Measurements from ENCODE around the gene RNF123. TPM values are rescaled to one million over a fixed set of nuclear protein-coding genes. Genes with fewer than 3 reads are reported as not detected.

The RNF123 gene
- total RNA-seq, 6 experiments from 2014 or later: 35.3 to 44.2 (median 39.8) TPM

DNA sequence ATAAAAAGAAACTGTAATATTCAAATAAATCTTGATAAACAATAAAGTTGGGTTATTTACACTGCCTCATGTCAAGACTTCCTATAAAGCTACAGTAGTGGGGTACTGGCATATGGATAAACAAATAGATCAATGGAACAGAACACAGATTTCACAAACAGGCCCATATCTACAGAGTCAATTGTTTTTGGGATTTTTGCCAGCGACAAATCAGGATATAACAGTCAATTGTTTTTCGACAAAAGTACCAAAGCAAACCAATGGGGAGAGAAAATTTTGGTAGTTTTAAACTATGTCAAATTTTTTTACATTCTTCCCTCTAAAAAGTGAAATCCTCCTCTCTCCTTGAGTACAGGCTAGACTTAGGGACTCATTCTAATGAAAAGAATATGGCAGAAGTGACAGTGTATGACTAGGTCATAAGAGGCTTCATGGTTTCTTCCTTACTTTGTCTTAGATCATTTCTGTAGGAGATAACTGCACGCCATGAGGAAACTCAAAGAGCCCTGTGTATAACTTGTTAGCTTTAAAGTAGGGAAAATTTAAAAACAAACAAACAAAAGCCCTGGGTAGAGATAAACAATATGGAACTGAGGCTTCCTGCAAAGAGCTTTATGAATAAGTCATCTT lies 80.0 kb downstream of the RNF123 start:
- TF ChIP-seq, protein P1, sequence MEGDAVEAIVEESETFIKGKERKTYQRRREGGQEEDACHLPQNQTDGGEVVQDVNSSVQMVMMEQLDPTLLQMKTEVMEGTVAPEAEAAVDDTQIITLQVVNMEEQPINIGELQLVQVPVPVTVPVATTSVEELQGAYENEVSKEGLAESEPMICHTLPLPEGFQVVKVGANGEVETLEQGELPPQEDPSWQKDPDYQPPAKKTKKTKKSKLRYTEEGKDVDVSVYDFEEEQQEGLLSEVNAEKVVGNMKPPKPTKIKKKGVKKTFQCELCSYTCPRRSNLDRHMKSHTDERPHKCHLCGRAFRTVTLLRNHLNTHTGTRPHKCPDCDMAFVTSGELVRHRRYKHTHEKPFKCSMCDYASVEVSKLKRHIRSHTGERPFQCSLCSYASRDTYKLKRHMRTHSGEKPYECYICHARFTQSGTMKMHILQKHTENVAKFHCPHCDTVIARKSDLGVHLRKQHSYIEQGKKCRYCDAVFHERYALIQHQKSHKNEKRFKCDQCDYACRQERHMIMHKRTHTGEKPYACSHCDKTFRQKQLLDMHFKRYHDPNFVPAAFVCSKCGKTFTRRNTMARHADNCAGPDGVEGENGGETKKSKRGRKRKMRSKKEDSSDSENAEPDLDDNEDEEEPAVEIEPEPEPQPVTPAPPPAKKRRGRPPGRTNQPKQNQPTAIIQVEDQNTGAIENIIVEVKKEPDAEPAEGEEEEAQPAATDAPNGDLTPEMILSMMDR (IDR thresholded peaks at IDR 0.05): no peak
- no peaks in the 10 kb centered on the region for H3K27me3 Mint-ChIP-seq (ENCODE audit: insufficient read depth)
- no peak overlapping the region for H3K4me3 Mint-ChIP-seq
- H3K36me3 Mint-ChIP-seq (ENCODE audit: low read depth): peaks cover 16% of the 10 kb centered on the region
- peak; percentile 12 for DNase-seq
- H3K27ac Mint-ChIP-seq: peak overlapping the region; percentile 32; the same call in 1 of the 2 replicates
- H3K4me1 Mint-ChIP-seq (ENCODE audit: low read depth): peaks cover 22% of the 10 kb centered on the region
- no peaks in the 10 kb centered on the region for H3K9me3 Mint-ChIP-seq

DNA sequence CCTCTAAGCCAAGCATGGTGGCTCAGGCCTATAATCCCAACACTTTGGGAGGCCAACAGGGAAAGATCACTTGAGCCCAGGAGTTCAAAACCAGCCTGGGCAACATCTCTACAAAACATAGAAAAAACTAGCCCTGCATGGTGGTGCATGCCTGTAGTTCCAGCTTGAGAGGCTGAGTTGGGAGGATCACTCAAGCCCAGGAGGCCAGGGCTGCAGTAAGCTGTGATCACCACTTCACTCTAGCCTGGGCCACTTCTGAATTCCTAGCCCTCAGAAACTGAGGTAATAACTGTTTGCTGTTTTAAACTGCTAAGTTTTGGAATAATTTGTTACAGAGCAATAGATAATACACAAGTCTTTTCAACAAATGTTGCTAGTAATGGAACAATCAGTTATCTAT lies 80.6 kb downstream of the RNF123 start:
- DNase-seq: no peak
- H3K9me3 Mint-ChIP-seq: no peaks in the 10 kb centered on the region
- no peak overlapping the region for H3K4me3 Mint-ChIP-seq
- H3K27me3 Mint-ChIP-seq (ENCODE audit: insufficient read depth): no peaks in the 10 kb centered on the region
- peaks cover 28% of the 10 kb centered on the region for H3K4me1 Mint-ChIP-seq (ENCODE audit: low read depth)
- TF ChIP-seq, protein P1 (IDR thresholded peaks at IDR 0.05): no peak
- peaks cover 11% of the 10 kb centered on the region for H3K36me3 Mint-ChIP-seq (ENCODE audit: low read depth)
- H3K27ac Mint-ChIP-seq: peak overlapping the region; percentile 32; the same call in 1 of the 2 replicates

Other genes with a start within 250 kb of the RNF123 start
- 100 to 1,000 TPM; 101 to 121 (median 106) TPM for gene DAG1, start 219.3 kb upstream of the RNF123 start, total RNA-seq (2021; fragmentation: NEBNext Ultra II Directional; extraction: Animal tissue kit (Norgen Biotek cat#: 25700))
- gene BSN, start 135.1 kb upstream of the RNF123 start, total RNA-seq (2021; fragmentation: NEBNext Ultra II Directional; extraction: Animal tissue kit (Norgen Biotek cat#: 25700)): under 1 TPM; 0.02 to 0.14 (median 0.06) TPM
- gene APEH, start 15.2 kb upstream of the RNF123 start, total RNA-seq (2021; fragmentation: NEBNext Ultra II Directional; extraction: Animal tissue kit (Norgen Biotek cat#: 25700)): 100 to 1,000 TPM in 5 of 6 experiments, 10 to 100 TPM in 1; 98.5 to 126 (median 112) TPM
- 1 to 10 TPM; 3.4 to 7.4 (median 4.8) TPM for gene MST1, start 83 bp upstream of the RNF123 start, total RNA-seq (2021; fragmentation: NEBNext Ultra II Directional; extraction: Animal tissue kit (Norgen Biotek cat#: 25700))
- under 1 TPM in 2 of 6 experiments, not detected in 4; 0.43 to 0.61 TPM for gene AMIGO3, start 30.1 kb downstream of the RNF123 start, total RNA-seq (2021; fragmentation: NEBNext Ultra II Directional; extraction: Animal tissue kit (Norgen Biotek cat#: 25700))
- 10 to 100 TPM; 30.5 to 39.4 (median 34.8) TPM for gene GMPPB, start 34.4 kb downstream of the RNF123 start, total RNA-seq (2021; fragmentation: NEBNext Ultra II Directional; extraction: Animal tissue kit (Norgen Biotek cat#: 25700))
- 10 to 100 TPM; 29.8 to 43.7 (median 38.4) TPM for gene IP6K1, start 97.0 kb downstream of the RNF123 start, total RNA-seq (2021; fragmentation: NEBNext Ultra II Directional; extraction: Animal tissue kit (Norgen Biotek cat#: 25700))
- gene CDHR4, start 110.3 kb downstream of the RNF123 start, total RNA-seq (2021; fragmentation: NEBNext Ultra II Directional; extraction: Animal tissue kit (Norgen Biotek cat#: 25700)): under 1 TPM in 2 of 6 experiments, not detected in 4; 0.17 to 0.18 TPM
- 1 to 10 TPM; 3.2 to 4.3 (median 3.6) TPM for gene INKA1, start 113.7 kb downstream of the RNF123 start, total RNA-seq (2021; fragmentation: NEBNext Ultra II Directional; extraction: Animal tissue kit (Norgen Biotek cat#: 25700))
- gene UBA7, start 124.4 kb downstream of the RNF123 start, total RNA-seq (2021; fragmentation: NEBNext Ultra II Directional; extraction: Animal tissue kit (Norgen Biotek cat#: 25700)): 10 to 100 TPM; 11.9 to 32.6 (median 28.3) TPM
- gene TRAIP, start 167.0 kb downstream of the RNF123 start, total RNA-seq (2021; fragmentation: NEBNext Ultra II Directional; extraction: Animal tissue kit (Norgen Biotek cat#: 25700)): 1 to 10 TPM; 3.4 to 7.5 (median 6.3) TPM
- not detected for gene CAMKV, start 180.3 kb downstream of the RNF123 start, total RNA-seq (2021; fragmentation: NEBNext Ultra II Directional; extraction: Animal tissue kit (Norgen Biotek cat#: 25700))
- 1 to 10 TPM in 1 of 6 experiments, under 1 TPM in 5; 0.34 to 1.1 (median 0.80) TPM for gene MST1R, start 214.3 kb downstream of the RNF123 start, total RNA-seq (2021; fragmentation: NEBNext Ultra II Directional; extraction: Animal tissue kit (Norgen Biotek cat#: 25700))
- 10 to 100 TPM; 13.6 to 20.3 (median 15.7) TPM for gene MON1A, start 240.3 kb downstream of the RNF123 start, total RNA-seq (2021; fragmentation: NEBNext Ultra II Directional; extraction: Animal tissue kit (Norgen Biotek cat#: 25700))